IPS-18c (cell line): ENCODE results near the gene GALNT12.

Experiments
- H3K4me3 ChIP-seq: 2 replicates; pipeline ENCODE4 v1.7.0; 2013; ENCODE audit warnings: low read depth, mild to moderate bottlenecking, low read length, moderate library complexity; ENCODE audit not compliant: insufficient read depth
- H3K9me3 ChIP-seq: one replicate; pipeline ENCODE4 v1.6.1; 2013; ENCODE audit warnings: mild to moderate bottlenecking, low read length, moderate library complexity; ENCODE audit not compliant: control insufficient read depth, insufficient read depth

GALNT12 gene

DNA sequence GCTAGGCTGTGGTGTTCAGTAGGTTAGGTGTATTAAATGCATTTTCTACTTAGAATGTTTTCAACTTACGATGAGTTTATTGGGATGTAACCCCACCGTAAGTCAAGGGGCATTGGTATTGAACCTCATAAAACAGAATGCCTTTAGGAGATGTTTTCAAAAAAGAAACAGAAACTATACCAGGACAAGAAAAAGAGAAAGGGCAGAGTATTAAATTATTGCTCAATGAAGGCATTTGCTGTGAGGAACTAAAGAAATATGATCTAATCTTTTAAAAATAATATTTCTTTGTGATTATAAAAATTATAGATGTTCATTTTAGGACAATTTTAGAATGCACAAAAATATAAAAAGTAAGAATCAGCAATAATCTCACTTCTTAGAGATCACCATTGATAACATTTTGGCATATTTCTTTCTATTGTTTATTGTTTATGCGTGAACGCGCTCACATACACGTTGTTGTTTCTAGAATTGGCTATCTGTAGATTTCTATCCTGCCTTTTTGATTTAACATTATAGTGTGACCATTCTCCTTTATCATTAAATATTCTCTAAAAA is 8.0 kb downstream of the GALNT12 start:
- H3K9me3 ChIP-seq = no peaks in the 10 kb centered on the region
- H3K4me3 ChIP-seq = no peak overlapping the region

DNA sequence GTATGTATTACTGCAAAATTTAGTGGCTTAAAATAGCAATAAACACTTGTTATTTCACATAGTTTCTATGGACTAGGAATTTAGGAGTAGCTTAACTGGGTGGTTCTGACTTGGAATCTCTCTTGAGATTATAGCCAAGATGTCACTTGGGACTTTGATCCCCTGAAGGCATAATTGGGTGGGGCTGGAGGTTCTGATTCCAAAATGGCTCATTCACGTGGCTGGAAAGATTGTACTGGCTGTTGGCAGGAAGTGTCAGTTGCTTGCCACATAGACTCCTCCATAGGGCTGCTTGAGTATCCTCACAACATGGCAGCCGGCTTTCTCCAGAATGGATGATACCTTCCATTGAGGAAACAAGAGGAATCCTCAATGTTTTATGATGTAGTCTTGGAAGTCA is 11.3 kb downstream of the GALNT12 start:
- no peak overlapping the region for H3K4me3 ChIP-seq
- H3K9me3 ChIP-seq = no peaks in the 10 kb centered on the region

DNA sequence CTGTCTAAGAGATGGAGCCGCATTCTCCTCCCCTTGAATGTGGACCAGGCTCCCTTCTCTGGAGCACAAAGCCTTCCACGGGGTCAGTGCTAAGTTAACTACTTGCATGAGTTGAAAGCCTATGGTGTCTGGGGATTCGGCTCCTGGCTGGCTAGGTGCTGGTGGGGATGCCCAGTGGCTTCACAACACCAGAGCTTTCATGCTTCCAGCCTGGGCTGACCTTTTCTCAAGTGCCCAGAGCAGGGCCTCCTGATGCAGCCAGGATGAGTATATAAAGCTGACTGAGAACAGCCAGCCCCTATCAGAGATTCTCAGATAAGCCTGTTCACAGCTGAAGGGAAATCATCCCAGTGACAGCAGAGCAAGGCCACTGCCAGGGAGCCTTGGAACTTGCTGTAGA is 11.8 kb downstream of the GALNT12 start:
- no peak overlapping the region for H3K4me3 ChIP-seq
- H3K9me3 ChIP-seq = no peaks in the 10 kb centered on the region

DNA sequence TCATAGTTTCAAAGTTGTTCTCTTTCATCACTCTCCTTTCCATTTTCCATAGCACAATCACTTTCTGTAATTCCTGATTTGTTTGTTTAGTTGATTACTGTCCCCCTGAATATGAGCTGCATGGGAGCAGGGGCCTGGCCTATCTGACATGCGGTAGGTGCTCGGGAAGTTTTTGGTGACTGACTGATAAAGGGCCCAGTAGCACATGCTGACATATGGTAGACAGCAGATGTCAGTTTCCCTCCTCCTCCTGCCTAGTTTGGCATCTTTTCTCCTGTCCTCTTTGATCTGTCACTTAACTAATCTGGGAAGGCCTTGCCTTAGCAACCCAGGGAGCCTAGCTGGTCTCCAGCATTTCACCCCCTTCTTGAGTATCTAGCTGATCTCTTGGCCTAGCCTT is 14.4 kb downstream of the GALNT12 start:
- H3K9me3 ChIP-seq = no peaks in the 10 kb centered on the region
- H3K4me3 ChIP-seq = no peak overlapping the region

DNA sequence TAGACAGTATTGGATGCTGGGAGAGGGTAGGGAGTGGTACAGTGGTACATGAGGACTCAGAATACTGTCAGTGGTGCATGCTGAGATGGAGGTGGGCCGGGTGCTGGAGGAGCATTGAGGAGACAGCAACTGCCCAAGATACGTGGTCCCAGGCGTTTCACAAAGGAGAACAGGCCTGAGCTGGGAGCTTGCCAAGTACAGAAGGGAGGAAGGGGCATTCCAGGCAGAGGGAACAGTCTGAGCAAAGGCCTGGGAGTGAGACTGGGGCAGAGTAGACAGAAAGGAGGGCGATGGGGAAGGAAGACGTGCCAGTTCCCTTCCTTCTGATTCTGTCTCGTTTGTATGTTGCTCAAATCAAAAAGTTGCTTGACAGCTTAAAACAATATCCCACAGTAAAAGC is 15.2 kb downstream of the GALNT12 start:
- Histone ChIP-seq H3K4me3 (no peak overlapping the region), H3K9me3 (no peaks in the 10 kb centered on the region)

DNA sequence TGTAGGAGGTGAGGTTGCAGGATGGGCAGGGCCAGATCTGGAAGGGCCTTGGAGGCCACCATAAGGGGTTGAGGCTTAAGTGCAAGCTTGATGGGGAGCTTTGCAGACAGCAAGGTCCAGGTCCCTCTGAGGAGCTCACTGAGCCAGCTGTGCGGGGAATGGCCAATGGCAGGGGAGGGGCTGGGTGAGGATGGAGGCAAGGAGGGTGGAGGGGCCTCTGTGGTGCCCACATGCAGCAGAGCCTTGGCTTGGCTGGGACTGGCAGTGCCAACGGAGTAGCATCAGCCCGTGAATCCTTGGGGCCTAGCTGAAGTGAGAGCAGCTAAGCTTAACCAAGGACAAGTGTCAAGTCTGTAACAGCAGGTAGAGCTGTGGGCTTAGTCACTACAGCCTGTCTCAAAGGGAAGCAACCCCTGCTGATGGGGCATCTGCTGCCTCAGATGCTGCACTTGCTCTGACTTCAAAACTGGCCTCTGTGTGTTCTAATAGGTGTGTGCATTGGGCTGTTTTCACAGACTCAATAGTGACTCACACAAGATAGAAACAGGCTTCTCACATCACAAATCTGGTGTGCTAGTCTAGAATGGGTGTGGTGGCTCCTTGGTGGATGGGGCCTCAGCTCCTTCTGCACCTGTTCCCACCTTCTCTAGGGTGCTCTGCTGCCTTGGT is 16.3 kb downstream of the GALNT12 start:
- Histone ChIP-seq H3K9me3 (no peaks in the 10 kb centered on the region), H3K4me3 (no peak overlapping the region; the same call in 1 of the 2 replicates)

DNA sequence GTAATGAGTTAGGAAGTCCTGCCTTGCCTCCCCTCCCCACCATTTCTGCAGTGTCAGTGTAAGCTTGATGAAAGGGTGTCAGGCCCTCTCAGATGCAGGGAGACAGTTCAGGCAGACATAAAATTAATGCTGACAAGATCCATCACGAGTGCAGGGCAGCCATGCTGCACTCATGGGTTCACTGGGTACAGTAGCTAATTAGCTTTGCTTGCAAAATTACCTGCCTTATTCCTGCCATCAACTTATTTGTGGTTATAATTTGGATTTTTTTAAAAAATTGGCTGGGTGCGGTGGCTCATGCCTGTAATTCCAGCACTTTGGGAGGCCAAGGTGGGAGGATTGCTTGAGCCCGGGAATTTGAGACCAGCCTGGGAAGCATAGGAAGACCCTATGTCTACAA is 17.9 kb downstream of the GALNT12 start:
- peaks cover 2% of the 10 kb centered on the region for H3K9me3 ChIP-seq
- H3K4me3 ChIP-seq = no peak overlapping the region

DNA sequence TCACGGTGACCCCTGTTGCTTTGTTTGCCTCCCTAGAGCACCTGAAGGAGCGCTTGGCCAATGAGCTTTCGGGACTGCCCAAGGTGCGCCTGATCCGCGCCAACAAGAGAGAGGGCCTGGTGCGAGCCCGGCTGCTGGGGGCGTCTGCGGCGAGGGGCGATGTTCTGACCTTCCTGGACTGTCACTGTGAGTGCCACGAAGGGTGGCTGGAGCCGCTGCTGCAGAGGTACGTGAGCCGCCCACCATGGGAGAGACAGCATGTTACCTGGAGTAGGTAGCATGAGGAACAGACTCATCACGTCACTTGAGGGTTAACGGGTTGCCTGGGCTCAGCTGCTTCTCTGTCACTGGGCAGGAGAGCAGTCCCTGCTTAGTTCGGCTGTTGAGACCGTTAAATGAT is 19.2 kb downstream of the GALNT12 start:
- H3K4me3 ChIP-seq = no peak overlapping the region
- peaks cover 2% of the 10 kb centered on the region for H3K9me3 ChIP-seq

DNA sequence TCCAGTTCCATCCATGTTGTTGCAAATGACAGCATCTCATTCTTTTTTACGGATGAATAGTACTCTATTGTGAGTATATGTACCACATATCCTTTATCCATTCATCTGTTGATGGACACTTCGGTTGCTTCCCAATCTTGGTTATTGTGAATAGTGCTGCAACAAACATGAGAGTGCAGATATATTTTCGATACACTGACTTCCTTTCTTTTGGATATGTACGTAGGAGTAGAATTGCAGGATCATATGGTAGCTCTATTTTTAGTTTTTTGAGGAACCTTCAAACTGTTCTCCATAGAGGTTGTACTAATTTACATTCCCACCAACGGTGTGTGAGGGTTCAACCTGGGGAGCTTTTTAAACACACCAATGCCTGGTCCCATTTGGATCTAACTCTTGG is 22.3 kb downstream of the GALNT12 start:
- Histone ChIP-seq H3K4me3 (no peak overlapping the region), H3K9me3 (peaks cover 2% of the 10 kb centered on the region)

DNA sequence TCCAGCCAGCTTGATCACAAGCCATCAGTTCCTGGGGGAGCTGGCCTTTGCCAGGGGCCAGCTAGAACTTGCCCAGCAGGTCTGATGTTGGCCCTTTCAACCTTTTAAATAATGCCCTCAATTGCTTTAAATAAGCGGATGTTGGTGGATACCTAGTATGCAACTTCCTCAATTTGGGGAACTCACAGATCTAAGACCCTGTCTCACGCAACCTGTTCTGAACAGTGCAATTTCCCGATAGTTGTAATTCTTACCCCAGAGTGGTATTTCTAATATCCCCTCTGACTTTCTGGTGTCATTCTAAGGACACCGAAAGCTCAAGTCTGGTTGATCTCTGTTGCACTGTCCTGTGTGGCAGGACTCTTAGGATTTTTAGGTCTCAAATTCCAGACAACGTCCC is 23.1 kb downstream of the GALNT12 start:
- H3K9me3 ChIP-seq = peaks cover 2% of the 10 kb centered on the region
- no peak overlapping the region for H3K4me3 ChIP-seq

DNA sequence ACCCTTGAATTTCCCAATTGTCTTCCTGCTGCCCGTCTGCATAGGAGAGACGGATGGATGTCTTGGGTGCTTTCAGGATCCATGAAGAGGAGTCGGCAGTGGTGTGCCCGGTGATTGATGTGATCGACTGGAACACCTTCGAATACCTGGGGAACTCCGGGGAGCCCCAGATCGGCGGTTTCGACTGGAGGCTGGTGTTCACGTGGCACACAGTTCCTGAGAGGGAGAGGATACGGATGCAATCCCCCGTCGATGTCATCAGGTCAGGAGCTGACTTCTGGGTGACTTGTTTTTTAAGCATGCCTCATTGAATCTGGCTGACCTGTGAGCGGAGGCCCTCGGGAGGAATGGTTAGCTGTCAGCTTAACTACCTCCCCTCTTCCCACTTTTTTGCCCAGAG is 24.2 kb downstream of the GALNT12 start:
- H3K4me3 ChIP-seq = no peak overlapping the region
- peaks cover 2% of the 10 kb centered on the region for H3K9me3 ChIP-seq

DNA sequence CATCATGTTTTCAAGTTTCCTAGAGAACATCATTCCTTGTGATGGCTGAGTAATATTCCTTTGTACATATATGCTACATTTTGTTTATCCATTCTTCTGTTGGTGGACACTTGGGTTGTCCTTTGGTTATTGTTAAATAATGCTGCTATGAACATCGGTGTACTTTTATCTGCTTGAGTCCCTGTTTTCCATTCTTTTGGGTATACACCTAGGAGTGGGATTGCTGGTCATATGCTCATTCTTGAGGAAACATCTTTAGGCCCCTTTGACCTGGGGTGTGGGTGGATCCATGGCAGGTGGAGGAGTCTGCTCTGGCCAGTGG is 25.3 kb downstream of the GALNT12 start:
- peaks cover 2% of the 10 kb centered on the region for H3K9me3 ChIP-seq
- H3K4me3 ChIP-seq = no peak overlapping the region

DNA sequence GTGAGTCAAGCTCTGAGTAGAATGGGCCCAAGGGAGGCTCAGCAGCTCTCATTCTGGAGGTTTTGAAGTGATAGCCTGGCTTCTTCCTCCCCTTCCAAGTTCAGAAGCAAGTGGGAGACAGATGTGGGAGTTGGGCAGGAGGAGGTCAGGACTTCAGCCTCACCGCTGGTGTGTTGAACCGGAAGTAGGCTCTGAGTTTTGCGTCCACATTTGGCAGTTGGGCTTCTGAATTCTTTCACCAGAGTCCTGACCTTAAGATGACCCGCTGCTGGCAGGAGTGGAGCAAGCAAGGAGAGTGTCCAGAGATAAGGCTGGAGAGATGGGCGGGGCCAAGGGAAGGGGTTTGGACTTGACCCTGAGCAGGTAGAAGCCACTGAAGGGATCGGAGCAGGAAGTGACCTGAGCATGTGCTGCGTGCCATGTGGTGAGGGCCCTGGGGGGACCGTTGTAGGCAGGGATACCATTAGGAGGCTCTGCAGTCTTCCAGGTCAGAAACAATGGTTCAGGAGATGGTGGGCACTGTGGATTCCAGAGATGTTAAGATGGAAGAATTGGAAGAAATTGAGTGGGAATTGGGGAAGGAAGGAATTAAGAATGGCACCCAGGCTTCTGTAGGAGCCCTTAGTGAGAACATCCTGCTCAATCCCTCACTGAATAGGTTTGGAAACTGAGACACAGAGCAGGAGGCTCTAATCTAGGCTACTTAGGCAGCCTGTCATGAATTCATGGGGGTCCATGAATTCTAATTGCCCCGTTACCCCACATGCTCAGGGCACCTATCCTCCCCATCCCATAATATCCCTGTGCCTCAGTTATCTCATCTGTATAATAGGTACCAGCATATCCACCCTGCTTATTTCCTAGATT is 25.9 kb downstream of the GALNT12 start:
- peaks cover 2% of the 10 kb centered on the region for H3K9me3 ChIP-seq
- no peak overlapping the region for H3K4me3 ChIP-seq

DNA sequence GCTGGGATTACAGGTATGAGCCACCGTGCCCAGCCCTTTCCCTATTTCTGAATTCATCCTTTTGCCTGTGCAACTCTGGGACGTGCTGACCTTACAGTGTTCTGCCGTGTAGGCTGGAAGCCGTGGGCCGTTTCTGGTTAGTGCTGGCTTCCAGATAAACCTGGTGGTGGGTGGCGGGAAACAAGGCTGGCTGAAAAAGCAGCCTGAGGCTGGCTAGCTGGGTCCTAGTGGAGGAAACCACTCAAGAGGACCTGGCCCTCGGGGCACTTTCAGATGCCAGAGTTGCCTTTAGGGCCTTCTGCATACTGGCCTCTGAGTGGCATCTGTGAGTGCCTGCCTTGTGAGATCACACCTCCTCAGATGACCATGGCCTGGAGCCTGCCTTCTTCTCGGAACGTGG is 26.9 kb downstream of the GALNT12 start:
- H3K9me3 ChIP-seq = no peaks in the 10 kb centered on the region
- H3K4me3 ChIP-seq = no peak overlapping the region

DNA sequence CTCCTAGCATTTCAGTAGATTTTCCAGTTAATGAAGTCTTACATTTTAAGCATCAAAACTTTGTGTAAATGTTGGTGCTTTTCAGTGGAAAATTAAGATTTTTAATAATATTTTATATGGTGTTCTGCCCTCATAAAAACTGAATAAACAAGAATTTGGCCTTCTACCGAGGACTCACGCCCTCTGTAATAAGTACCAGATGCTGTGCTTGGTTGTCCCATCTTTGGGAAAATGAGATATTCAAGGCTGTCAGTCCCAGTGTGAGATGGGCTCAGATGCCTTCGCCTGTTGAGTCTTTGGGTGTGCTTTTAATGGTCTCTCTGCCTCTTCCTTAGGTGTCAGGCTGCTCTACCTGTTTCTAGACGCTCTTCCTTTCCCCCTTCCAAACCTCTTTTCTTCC is 28.7 kb downstream of the GALNT12 start:
- Histone ChIP-seq H3K4me3 (no peak overlapping the region), H3K9me3 (no peaks in the 10 kb centered on the region)

DNA sequence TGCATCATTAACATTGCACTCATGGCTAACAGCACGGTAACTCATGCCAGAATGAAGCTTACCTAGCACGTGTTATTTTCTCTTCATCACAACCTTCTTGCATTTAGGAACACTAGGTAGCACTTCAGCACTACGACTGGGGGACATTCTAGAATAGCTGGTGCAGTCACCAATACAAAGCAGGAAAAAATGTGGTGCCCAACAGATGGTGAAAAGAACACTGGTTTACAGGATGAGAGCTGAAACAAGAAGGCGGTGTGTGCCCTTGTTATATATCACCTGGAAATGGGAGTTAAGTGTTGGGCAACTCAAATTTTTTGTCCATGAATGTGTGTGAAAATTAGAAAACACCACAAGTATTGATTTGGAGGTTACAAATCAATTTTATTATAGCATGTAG is 30.0 kb downstream of the GALNT12 start:
- H3K4me3 ChIP-seq = no peak overlapping the region
- H3K9me3 ChIP-seq = no peaks in the 10 kb centered on the region

DNA sequence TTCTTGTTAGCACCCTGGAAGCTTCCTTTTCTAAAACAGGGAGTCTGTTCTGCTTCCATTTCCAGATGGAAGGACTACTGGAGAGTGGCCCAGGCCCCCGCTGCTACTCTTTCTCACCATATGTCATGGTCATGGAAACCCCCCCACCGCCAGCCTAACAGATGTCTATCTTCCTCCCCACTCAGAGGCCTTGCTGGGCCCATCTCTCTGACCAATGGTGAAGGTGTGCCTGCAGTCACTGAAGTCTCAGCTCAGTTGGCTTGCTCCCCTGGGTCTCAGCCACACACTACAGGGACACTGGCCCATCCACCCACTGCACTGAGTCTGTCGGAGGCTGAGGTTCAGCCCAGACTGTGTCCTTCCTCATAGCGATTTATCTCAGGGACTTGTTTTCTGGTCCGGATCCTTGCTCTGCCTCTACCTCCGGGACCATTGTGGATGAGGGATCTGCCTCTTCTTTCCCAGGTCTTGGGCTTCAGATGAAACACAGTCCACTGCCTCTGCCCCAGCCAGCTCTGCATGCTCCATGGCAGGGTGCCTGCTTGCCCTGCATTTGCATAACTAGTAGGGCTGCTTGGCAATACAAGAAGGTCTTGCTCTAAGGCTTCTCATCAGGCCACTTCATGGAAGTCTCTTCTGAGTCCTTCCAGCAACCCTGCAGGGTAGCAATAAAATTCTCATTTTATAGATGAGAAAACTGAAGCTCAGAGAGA is 30.8 kb downstream of the GALNT12 start:
- H3K4me3 ChIP-seq = no peak overlapping the region
- H3K9me3 ChIP-seq = no peaks in the 10 kb centered on the region
